Loucy (cell line): ENCODE measurements around the gene LBX1.

Source experiments
- CTCF ChIP-seq: fragments of 200-600 bp; sonication (generic); conservative IDR thresholded peaks from 2 replicates; pipeline ENCODE4 v1.5.1; 2014; ENCODE audit warnings: mild to moderate bottlenecking, antibody characterized with exemption, low read length
- EZH2phosphoT487 ChIP-seq: fragments of 200-600 bp; IDR thresholded peaks from 2 replicates; pipeline ENCODE4 v1.6.1; 2018; ENCODE audit warnings: antibody characterized with exemption, mild to moderate bottlenecking, moderate library complexity, borderline replicate concordance

DNA sequence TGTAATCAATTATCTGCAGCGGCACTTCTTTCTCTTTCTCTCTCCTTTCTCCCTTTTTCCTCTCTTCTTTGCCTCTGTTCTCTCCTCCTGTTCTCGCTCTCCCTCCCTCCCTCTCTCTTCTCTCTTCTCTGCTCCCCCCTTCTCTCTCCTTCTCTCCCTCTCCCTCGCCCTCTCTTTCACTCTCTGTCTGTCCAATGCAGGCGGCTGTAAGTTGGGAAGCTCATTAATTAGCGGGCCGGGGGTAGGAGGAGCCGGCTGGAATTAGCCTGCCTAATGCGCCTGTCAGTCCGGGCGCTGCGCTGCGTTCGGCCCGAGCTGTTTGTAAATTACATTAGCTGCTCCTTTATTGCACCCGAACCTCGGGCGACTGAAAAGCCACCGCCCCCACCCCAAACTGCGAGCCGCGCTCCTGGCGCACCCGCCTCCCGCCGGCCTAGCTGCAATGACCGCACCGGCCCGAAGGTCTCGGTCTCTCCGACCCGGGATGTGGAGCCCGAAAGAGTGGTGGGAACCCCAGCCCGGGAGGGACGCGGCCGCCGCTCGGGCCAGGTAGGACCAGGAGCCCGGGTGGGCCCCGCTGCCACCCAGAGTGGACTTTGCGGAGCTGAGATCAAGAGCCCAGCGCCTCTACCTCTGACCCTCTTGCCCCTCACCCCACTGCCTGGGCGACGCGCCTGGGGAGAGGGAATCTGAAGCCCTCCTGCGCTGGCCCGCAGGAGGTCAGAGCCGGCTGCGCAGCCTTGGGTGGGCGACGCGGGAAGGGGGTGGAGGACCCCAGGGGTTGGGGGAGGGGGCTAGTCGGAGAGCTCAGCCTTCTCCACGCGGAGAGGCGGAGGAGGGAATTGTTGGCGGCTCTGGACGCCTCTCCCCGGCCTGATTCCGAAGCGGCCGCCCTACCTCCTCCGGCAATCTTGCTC, at the start of gene LBX1:
- TF ChIP-seq EZH2phosphoT487: no peak
- TF ChIP-seq CTCF: no peak
